HepG2 (cell line): Measurements from ENCODE around the gene PTPRE. TPM values are rescaled to one million over a fixed set of nuclear protein-coding genes. Genes with fewer than 3 reads are reported as not detected.

Source experiments
- ATAC-seq: fragments of 200-7000 bp; cut with Tn5 transposase; 3 replicates; pipeline ENCODE4 v1.9.1; 2020; ENCODE audit warnings: mild to moderate bottlenecking, moderate library complexity
- BruUV-seq: library from RNA; stranded (reverse); fragments of 400-500 nt; replicated peaks from 2 replicates; lab custom pipeline; 2021; lab: Mats Ljungman, UMichigan
- CTCF ChIA-PET: fragments of 300-600 bp; formaldehyde crosslinking; extraction: SDS; loops from one replicate; lab custom pipeline; 2021; ENCODE audit warnings: low total read pairs, inconsistent platforms, low intra/inter-chr PET ratio; lab: Yijun Ruan, JAX
- POLR2A ChIA-PET: fragments of 350-600 bp; sonication (Branson Sonifier 250); formaldehyde crosslinking; loops from one replicate; lab custom pipeline; 2020; ENCODE audit warnings: antibody characterized with exemption, inconsistent platforms; lab: Yijun Ruan, JAX
- DNase-seq: peaks from one replicate; pipeline ENCODE4 v3.0.0-alpha.2; 2015; ENCODE audit warnings: low spot score
- FAIRE-seq: peaks from 3 replicates; lab custom pipeline; 2011; peaks lifted over from hg19 to GRCh38; lab: Jason Lieb, UNC
- H2AFZ ChIP-seq: one replicate; pipeline ENCODE4 v1.6.1; 2011; ENCODE audit warnings: low read length, inconsistent platforms
- H3K27ac ChIP-seq: fragments of 300-600 bp; 3 replicates; pipeline ENCODE4 v1.8.0; 2011; ENCODE audit warnings: mixed run types, mild to moderate bottlenecking, mixed read lengths, low read length, inconsistent platforms; ENCODE audit not compliant: insufficient read depth; ENCODE audit errors: extremely low read length
- H3K27me3 ChIP-seq, 2 experiments: fragments of 200-600 bp in 1 of 2; 2 replicates in 1 of 2; 3 replicates in 1 of 2; pipeline versions ENCODE4 v1.6.0 to v1.8.0; 2011; ENCODE audit warnings: low read length in 2 of 2, mild to moderate bottlenecking in 2 of 2, moderate library complexity in 2 of 2, inconsistent platforms in 1 of 2; ENCODE audit not compliant: insufficient read depth in 2 of 2, control insufficient read depth in 1 of 2
- H3K36me3 ChIP-seq, 2 experiments: fragments of 200-600 bp in 1 of 2; replicated peaks in 1 of 2; 2 replicates in 1 of 2; 3 replicates in 1 of 2; pipeline versions ENCODE4 v1.5.1 to v1.8.0; 2011; ENCODE audit warnings: low read length in 2 of 2, inconsistent platforms in 1 of 2; ENCODE audit not compliant: insufficient read depth in 2 of 2, control insufficient read depth in 1 of 2
- H3K4me1 ChIP-seq: 2 replicates; pipeline ENCODE4 v1.5.1; 2012; ENCODE audit warnings: low read length, inconsistent platforms; ENCODE audit not compliant: insufficient read depth
- H3K4me2 ChIP-seq: 2 replicates; pipeline ENCODE4 v1.6.0; 2011; ENCODE audit warnings: low read depth, low read length, inconsistent platforms
- H3K4me3 ChIP-seq, 3 experiments: fragments of 200-600 bp in 1 of 3; sonication (generic), shearing (Covaris generic) in 1 of 3; replicated peaks in 1 of 3; 2 replicates each; pipeline ENCODE4 v1.5.1; 2011 to 2016; ENCODE audit warnings: low read length in 3 of 3, inconsistent platforms in 2 of 3, low read depth in 2 of 3, mild to moderate bottlenecking in 2 of 3, control low read depth in 1 of 3, mixed read lengths in 1 of 3; ENCODE audit not compliant: insufficient read depth in 1 of 3
- H3K79me2 ChIP-seq: one replicate; pipeline ENCODE4 v1.6.1; 2011; ENCODE audit warnings: low read length, inconsistent platforms; ENCODE audit not compliant: insufficient read depth
- H3K9ac ChIP-seq: 2 replicates; pipeline ENCODE4 v1.6.0; 2011; ENCODE audit warnings: mild to moderate bottlenecking, low read depth, low read length, inconsistent platforms; ENCODE audit not compliant: insufficient read depth
- H3K9me3 ChIP-seq: 2 replicates; pipeline ENCODE4 v1.5.1; 2012; ENCODE audit warnings: mild to moderate bottlenecking, low read length
- H4K20me1 ChIP-seq: 2 replicates; pipeline ENCODE4 v1.6.0; 2011; ENCODE audit warnings: inconsistent platforms, mild to moderate bottlenecking, low read length, moderate library complexity; ENCODE audit not compliant: insufficient read depth
- PLRG1 ChIP-seq: fragments of 450-650 bp; conservative IDR thresholded peaks from 2 replicates; pipeline ENCODE4 v1.6.1; 2016
- SALL1 ChIP-seq: sonication (generic); formaldehyde crosslinking; IDR thresholded peaks from 2 replicates; pipeline ENCODE4 v1.8.0; 2022; ENCODE audit warnings: mild to moderate bottlenecking, missing genetic modification reagents
- TAF15 ChIP-seq: fragments of 200-400 bp; formaldehyde crosslinking; IDR thresholded peaks from one replicate; pipeline ENCODE4 v1.6.1; 2018; ENCODE audit warnings: mild to moderate bottlenecking, low read depth, low read length; ENCODE audit not compliant: poor library complexity, severe bottlenecking
- TRAFD1 ChIP-seq: sonication (generic); formaldehyde crosslinking; IDR thresholded peaks from 2 replicates; pipeline ENCODE4 v1.5.1; 2020; ENCODE audit warnings: missing genetic modification reagents, mild to moderate bottlenecking, borderline replicate concordance
- ZMYM4 ChIP-seq: sonication (generic); formaldehyde crosslinking; IDR thresholded peaks from 2 replicates; pipeline ENCODE4 v1.8.1; 2023; ENCODE audit warnings: mild to moderate bottlenecking, missing genetic modification reagents
- ZSCAN20 ChIP-seq: sonication (generic); formaldehyde crosslinking; IDR thresholded peaks from 2 replicates; pipeline ENCODE4 v1.4.0; 2020; ENCODE audit warnings: missing genetic modification reagents, mild to moderate bottlenecking, borderline replicate concordance
- ZXDC ChIP-seq: sonication (generic); formaldehyde crosslinking; IDR thresholded peaks from 2 replicates; pipeline ENCODE4 v1.5.0; 2020; ENCODE audit warnings: mild to moderate bottlenecking, missing genetic modification reagents
- WGBS: methylation state at CpG from one replicate; pipeline ENCODE4 v1.1.6; 2017; ENCODE audit warnings: low lambda C conversion rate; 5-methylcytosine and 5-hydroxymethylcytosine counted together
- in situ Hi-C: cut with HindIII; loops from 2 replicates; pipeline ENCODE4 v1.10.0; 2017; ENCODE audit warnings: low pct_unique_long_range_greater_than_20kb; ENCODE audit not compliant: extremely low pct_ligation_motif_present
- intact Hi-C: fragments of 100-400 bp; cut with micrococcal nuclease; formaldehyde crosslinking; loops from one replicate; pipeline ENCODE4 v1.10.0; 2022; ENCODE audit not compliant: unreplicated experiment
- polyA plus RNA-seq, 8 experiments: library from polyadenylated mRNA; depleted of rRNA in 3 of 8; stranded (reverse) in 7 of 8; unstranded in 1 of 8; fragments of >200 nt; fragmentation: Illumina TruSeq in 4 of 8; extraction: Trizol in 4 of 8; gene quantifications; 2 replicates each; pipeline versions ENCODE4 v1.2.1 to v1.2.3, GENCODE V29; 2011 to 2016; ENCODE audit warnings: low read depth in 4 of 8, missing spikeins in 1 of 8, mixed read lengths in 1 of 8; ENCODE audit not compliant: insufficient read depth in 1 of 8
- total RNA-seq, 5 experiments: library from RNA; depleted of rRNA; stranded (reverse); fragments of >200 nt; fragmentation: Illumina TruSeq; extraction: Trizol; gene quantifications; 2 replicates each; pipeline ENCODE4 v1.2.3, GENCODE V29; 2016; ENCODE audit warnings: low read depth in 1 of 5

Gene PTPRE
- total and polyA plus RNA-seq, 2 of the 13 experiments (the other 11 are each of a cell fraction or from before 2014, with no cell fraction given) = 0.01 to 0.02 TPM

GRCh38 chr10:127877116-127877515 is 29.8 kb upstream of the PTPRE start:
- Histone ChIP-seq H3K27me3 (no peaks in the 10 kb centered on the region), H3K4me1 (peaks cover 23% of the 10 kb centered on the region), H3K9ac (no peak overlapping the region), H3K79me2 (no peaks in the 10 kb centered on the region), H3K4me3 (no peak overlapping the region), H3K27ac (no peak overlapping the region), H4K20me1 (no peaks in the 10 kb centered on the region), H3K9me3 (no peaks in the 10 kb centered on the region), H3K4me2 (no peak overlapping the region), H2AFZ (no peak overlapping the region), H3K36me3 (no peaks in the 10 kb centered on the region)
- in situ Hi-C loops (no loop called here), intact Hi-C loops (loop anchor here (10.0 kb wide), 1 partner anchor 138 kb away; no protein-coding TSS in a partner anchor)
- no TSS peak for BruUV-seq
- DNase-seq (no peak), ATAC-seq (no peak), FAIRE-seq (no peak)
- ChIA-PET CTCF (no interaction called here), POLR2A (no interaction called here)
- 52% methylated on average over 4 of the region's 4 CpGs for WGBS
- TF ChIP-seq ZXDC (no peak), PLRG1 (no peak), TRAFD1 (CRISPR knock-in tag) (no peak), SALL1 (no peak), ZMYM4 (CRISPR knock-in tag) (no peak), TAF15 (no peak), ZSCAN20 (no peak)
